NCI-H1048 (cell line): ENCODE data around the gene DTNBP1.
"Not testable (repeated sequence)": the region's sequence is repeated elsewhere in the genome, so short reads cannot be mapped to it uniquely, and the experiment has no call there.

ENCODE experiments used
- DNase-seq: peaks from one replicate; lab custom pipeline; 2025; lab: John Stamatoyannopoulos, UW

The DTNBP1 gene

DNA sequence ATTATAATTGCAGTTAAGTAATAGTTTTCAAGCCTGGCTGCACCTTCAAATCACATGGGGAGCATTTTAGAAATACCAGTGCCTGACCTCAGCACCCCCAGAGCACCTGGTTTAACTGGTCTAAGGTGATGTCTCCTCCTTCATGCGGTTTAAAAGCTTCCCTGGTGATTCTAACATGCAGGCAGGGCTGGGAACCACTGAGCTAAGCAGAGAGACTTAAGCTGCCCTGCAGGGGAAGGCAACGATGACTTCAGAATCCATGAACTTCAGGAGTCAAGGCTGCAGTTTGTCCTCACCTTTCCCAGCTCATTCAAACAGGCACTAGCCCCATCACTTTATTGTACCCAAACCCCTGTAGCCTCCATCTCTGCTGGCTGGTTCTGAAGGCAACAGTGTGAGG, 6.1 kb upstream of the DTNBP1 start:
- DNase-seq = no peak

DNA sequence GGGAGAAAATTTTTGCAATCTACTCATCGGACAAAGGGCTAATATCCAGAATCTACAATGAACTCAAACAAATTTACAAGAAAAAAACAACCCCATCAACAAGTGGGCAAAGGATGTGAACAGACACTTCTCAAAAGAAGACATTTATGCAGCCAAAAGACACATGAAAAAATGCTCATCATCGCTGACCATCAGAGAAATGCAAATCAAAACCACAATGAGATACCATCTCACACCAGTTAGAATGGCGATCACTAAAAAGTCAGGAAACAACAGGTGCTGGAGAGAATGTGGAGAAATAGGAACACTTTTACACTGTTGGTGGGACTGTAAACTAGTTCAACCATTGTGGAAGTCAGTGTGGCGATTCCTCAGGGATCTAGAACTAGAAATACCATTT, 4.1 kb upstream of the DTNBP1 start:
- DNase-seq = not testable (repeated sequence)

DNA sequence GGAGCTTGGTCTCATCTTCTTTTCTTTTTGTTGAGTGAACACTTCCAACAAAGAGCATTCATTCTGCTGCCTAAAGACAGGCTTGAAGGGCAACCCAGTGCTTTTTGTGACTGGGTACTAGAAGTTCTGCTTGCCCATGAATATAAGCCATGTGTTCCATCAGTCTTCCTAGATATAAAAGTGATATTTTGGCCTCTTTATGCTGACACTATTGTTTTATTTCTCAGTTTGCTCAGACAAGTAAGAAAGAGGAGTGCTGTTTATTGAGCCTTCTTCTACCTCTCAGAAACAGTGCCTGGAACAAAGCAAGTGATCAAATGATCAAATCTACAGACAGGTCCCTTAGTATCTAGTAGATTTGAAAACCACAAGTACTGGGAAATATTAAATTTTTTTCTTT, 2.4 kb upstream of the DTNBP1 start:
- no peak for DNase-seq

DNA sequence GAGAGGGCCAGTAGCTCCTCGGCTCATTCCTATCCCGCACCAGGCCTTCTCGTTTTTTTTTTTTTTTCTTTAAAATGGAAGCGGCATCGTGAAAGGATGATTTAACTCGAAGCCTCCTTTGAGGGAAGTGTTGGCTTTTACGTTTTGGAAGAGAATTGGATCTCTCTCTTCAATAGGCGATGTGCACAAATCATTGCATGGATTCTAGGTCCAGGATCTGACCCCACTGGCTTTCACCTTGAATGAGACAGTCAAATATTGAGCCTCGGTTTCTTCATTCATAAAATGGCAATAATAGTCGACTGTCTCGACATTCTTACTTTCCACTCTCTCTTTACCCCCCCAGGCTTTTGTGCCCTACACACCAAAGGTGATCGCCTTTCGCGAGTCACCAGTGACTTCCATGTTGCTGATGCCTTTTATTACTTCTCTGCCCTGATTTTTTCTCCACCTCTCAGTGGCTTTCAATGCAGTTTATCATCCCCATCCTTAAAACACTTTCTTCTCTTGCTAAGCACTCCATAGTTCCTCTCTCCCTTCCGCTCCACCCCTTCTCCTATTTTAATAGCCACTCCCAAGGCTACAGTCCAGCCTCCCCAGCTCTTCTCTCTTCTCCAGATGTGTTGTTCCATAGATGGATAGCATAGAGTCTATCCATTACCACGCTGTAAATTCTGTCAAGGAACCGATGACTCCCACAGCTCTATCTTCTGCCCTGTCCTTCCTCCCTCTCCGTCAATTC, 473 bp upstream of the DTNBP1 start:
- no peak for DNase-seq

DNA sequence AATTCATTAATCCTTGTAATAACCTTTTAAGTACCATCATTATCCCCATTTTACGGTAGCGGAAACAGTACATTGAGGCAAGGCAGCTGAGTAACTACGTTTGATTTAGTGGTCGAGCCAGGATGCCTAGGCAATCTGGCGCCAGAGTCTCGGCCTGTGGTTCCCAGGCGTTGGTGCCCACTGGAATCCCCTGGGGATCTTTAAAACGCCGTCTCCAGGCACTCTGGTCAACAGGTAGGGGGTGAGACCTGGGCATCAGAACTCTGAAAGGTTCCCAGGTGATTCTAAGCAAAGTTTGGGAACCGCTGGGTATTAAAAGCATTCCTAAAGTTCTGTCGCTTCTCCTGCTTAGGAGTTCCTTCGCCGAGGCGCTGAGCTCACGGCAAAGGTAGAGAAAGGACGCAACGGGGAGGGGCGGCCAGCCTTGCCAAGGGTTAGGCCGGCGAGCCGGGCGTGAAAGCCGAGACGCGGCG, 939 bp downstream of the DTNBP1 start:
- peak; percentile 77 for DNase-seq

DNA sequence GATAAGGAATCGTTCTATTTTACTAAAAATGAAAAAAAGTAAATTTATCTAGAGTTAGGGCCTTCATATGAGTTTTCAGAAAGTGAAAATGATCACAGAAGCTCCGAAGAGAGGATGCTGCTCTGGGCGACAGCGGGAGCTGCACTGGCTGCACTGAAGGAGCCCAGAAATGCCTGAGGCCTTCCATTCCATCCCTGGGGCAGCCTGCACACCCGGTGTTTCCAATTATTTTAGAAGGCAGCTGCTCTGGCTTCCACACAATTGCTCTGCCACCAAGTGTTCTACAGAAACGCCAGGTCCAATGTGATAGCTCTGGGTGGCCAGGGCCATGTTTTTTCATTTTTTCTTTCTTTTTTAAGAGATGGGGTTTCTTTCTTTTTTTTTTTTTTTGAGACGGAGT, 3.6 kb downstream of the DTNBP1 start:
- DNase-seq = no peak

DNA sequence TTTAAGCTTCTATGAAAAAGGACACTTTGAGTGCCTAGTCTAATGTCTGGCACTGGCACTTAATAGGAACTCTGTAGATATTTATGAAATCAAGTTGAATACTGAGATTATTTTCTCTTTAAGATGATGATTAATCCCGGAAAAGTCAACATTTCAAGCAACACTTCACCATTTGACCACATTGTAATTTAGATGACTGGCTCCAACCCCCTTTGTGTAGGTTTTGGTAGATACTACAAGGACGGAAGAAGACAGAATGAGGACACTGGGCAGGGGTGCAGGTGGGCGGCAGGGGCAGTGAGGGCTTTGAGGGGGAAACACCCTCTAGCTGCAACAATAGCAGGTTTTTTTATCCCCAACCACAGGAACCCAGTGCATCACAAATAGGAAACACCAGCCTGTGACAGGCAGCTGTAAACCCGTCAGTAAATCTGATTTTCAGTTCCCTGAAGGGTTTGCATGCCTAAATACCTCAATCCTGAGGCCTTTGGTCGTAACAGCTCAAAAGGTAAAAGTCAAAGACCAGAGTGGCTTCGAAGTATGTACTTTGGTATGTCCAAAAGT, 4.6 kb downstream of the DTNBP1 start:
- no peak for DNase-seq

DNA sequence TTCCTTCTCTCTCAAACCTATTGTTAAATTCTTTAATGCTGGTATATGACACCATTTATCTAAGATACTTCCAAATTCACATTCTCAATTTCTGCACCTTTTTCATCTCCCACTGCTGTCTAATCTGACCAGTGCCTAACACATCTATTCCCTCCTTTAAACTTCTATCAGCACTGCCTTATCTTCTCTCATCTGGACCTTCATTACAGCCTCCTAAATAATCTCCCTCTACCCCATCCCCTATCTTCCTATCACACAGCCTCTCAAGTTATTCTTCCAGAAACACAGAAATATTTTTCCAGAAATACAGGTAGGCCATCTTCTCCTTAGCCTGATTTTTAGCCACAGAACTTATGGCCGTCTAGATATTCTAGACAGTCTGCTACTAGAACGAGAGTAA, 5.5 kb downstream of the DTNBP1 start:
- no peak for DNase-seq

DNA sequence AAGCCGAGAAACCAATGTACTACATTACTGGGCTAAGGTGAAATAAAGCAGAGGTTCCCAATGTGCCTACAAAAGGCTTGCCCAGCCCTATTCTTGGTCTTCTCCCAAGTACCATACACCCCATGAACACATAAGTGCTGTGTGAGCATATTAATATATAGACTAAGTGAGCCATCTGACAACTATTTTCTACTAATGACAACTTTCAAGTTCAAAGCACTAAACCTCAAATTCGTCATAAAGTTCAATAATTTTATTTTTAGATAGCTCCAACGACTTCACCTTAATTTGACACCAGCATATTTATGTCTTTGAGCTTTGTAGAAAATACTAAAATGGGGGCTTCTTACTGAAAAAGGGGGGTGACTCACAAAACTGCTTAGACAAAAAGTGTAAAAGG, 6.7 kb downstream of the DTNBP1 start:
- no peak for DNase-seq

DNA sequence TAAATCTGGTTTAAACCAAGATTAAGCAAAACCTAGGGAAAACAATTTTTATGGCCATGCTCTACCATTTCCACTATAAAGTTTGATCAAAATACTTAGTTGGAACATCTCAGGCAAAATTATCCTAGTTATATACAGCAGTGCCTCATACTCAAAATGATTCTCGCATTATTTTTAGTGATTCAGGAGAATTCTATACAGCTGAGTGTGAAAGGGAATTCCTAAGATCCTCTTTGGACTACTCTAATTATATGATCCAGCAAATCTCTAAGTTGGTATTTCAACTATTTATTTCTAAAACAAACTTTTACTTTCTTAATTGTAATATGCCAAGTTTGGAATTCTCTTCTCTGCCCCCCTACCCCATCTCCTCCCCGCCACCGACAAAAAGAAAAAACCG, 8.6 kb downstream of the DTNBP1 start:
- DNase-seq = no peak

DNA sequence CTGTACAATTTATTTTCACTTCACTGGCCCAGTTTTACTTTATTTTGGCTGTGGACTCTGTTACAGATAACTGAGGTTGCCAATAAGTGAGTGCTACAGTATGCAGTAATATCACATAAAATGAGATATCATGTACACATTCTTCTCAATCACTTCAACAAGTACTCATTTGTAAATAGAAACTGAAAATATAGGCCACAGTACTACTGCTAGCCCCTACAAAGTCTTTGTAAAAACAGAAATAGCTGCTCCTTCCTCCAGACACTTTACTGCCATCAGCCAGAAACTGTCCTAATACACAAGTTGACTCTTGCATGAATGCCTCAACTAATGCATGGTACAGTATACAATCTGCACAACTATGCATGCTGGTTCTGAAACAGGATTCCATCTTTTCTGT, 9.2 kb downstream of the DTNBP1 start:
- DNase-seq = no peak

DNA sequence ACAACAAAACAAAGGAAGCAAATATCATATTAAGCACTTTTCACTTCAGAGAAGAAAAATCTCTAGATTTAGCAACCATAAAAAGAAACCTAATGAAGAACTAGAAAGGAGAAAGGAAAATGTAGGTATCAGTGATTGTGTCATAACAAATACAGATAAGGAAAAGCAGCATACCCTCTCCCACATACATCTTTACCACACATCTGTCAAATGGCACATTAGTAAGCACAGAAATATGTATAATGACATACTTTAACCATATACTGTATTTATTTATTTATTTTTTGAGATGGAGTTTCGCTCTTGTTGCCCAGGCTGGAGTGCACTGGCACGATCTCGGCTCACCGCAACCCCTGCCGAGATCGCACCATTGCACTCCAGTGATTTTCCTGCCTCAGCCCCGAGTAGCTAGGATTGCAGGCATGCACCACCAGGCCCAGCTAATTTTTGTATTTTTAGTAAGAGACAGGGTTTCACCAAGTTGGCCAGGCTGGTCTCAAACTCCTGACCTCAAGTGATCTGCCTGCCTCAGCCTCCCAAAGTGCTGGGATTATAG, 12.7 kb downstream of the DTNBP1 start:
- DNase-seq = not testable (repeated sequence)

DNA sequence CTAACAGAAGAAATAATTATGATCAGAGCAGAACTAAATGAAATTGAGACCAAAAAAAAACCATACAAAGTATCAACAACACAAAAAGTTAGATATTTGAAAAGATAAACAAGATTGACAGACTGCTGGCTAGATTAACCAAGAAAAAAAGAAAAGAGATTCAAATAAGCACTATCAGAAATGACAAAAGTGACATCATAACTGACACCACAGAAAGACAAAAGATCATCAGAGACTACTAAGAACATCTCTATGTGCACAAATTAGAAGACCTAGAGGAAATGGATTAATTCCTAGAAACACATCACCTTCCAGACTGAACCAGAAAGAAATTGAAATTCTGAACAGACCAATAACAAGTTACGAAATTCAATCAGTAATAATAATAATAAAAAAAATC, 17.9 kb downstream of the DTNBP1 start:
- DNase-seq = no peak

DNA sequence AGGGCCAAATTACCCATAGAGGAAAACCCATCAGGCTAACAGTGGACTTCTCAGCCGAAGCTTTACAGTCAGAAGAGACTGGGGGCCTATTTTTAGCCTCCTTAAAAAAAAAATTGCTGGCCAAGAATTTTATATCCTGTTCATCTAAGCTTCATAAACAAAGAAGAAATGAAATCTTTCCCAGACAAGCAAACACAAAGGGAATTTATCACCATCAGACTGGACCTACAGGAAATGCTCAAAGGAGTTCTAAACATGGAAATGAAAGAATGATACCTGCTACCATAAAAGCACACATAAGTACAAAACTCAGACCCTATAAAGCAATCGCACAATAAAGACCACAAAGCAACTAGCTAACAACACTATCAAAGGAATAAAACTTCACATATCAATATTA, 19.3 kb downstream of the DTNBP1 start:
- DNase-seq = no peak

DNA sequence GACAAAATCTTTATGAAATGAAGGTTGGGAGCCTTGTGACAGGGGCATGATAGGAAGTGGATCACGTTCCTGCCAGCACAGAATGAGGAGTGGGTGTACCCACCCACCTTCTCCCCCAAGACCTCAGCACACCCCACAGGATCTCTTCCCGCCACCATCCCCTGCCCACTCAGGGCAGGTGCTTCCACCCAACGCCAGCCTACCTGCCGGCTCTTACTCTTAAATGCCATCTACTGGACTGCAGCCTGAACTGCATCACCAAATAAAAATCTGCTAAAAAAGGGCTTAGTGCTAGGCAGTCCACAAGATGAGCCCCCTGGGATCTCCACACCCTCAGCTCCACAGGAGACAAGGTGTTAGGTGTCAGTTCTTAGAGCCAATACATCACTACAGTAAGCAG, 20.6 kb downstream of the DTNBP1 start:
- DNase-seq = no peak

DNA sequence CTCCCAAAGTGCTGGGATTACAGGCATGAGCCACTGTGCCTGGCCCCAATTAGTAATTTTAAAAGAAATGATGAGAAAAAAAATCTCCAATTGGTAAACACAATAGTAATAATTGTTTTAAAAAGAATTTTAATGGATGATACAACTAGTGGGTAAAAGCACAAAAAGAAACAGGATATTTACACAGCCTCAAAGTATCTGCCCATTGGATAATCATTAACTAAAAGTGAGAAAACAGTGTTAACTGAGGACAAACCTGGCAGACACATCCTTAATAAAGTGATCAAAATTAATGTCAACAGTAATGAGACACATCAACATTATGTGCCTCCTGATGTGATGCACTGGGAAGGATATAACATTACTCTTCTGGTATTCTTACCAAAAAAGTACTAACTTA, 24.5 kb downstream of the DTNBP1 start:
- DNase-seq = no peak

DNA sequence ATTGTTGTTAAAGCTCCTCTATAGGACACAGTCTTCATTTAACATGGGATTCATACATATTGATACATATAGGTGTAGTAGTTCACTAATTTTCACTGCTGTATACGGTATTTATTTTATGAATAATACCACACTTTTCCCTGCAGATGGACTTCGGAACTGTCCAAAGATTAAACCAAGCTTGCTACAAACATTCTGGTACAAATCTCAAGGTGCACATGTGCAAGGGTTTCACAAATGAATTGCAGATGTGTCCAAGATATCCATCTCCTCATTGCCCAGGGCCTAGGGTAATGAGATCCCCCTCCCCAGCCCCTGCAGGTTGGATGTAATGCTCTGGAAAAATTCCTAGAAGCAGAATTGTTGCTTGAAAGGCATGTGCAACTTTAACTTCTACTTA, 31.4 kb downstream of the DTNBP1 start:
- DNase-seq = no peak

DNA sequence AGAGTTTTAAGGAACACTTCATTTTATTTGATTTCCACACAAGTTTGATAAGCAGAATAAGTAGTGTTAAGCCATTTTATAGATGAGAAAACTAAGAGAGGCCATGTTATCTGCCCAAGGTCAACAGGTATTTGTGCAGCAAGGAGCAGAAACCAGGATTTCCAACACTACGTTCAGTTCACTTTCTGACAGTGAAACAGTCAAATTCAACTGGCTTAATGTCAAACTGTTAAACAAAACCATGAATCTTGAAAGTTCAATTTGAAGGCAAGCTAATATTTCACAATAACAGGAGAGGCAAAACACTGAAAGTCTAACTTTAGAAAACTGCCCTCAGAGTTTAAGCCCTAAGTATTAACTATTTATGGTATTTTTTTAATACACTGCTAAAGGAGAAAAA, 32.6 kb downstream of the DTNBP1 start:
- DNase-seq = no peak

DNA sequence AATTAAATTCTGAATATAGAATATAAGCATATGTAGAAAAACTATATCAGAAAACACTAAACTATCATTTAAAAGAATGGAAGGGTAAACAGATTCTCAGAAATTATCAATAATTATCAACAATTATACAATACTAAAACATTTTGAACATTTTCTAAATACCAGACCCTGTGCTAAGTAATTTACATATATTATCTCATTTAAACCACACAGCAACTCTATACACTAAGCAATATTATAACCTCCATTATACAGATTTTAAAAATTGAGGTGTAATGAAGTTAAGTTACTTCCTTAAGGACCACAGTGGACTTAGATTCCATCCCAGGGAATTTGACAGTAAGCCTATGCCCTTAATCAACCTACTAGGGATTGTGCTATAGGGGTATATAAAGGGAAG, 33.3 kb downstream of the DTNBP1 start:
- DNase-seq = no peak

DNA sequence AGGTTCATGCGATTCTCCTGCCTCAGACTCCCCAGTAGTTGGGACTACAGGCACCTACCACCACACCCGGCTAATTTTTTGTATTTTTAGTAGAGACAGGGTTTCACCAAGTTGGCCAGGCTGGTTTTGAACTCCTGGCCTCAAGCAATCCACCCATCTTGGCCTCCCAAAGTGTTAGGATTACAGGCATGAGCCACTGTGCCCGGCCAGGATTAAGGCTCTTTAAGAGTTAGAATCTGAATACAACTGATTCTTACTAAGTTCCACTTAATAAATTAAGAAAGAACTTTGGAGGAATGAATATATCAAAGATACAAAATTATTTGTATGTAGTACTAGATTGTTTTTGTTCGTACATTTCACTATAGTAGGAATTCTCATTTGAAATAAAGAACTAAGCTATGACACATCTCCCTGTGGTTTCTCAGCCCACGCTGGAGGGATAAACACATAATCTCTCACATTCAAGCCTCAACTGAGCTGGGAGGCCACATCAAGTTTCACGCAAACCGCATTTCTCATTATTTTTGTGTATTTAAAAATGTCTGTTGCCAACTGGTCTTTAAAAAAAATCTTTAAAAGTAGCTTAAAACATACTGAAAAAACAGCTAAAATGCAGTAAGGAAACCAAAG, 34.2 kb downstream of the DTNBP1 start:
- no peak for DNase-seq

DNA sequence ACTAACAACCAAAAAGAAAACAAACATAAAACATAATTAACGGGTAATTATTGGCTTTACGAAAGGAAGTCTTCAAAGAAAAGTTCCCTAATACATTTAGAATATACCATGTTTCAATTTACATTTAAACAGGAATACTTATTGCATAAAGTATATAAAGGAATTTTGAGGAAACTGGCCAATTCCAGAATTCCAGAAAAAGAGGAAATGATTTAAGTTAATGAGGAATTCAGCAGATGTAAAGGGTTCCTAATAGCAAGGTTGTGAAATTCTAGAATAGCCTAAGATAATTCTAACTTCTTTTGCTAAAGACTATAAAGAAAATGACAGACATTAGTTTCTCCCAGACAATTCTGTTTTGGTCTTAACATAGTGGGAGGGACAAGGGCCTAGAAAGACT, 35.0 kb downstream of the DTNBP1 start:
- DNase-seq = no peak

DNA sequence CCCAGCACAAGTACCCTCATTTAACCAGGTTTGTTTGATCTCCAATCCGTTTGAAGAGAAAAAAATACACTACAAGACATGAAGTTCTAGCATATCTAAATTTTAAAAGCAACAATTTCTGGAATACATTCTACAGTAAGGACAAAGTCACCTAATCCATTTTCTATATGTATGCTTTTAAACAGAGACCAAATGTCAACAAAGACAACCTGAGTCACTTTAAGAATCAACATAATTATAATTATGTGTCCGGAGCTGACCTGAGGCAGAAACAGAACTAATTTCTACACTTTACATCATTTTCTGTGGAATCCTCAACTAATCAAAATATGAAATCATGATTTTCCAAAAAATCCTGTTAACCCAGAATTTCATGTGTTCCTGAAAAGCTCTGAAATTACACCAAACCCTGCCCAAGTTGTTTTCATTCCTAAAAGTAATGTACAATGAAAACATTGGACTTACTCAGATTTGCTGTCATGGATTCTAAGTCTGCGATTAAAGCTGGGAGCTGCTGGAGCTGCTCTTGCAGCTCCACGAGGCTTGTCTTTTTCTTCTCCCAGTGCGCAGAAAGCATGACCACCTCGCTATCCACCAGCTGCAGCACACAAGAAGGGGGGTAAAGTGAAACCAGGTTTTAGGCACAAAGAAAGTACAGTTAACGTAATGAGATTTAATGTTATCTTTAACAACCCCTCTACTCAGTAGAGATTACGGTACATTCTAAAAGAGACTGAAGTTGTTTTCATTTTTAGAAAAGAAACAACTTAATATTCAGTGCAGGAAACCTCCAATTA, 35.8 kb downstream of the DTNBP1 start:
- DNase-seq = no peak
